ENCODE data around the gene SCRN2. TPM values are rescaled to one million over a fixed set of nuclear protein-coding genes. Genes with fewer than 3 reads are reported as not detected.

SCRN2 gene
- total and polyA plus RNA-seq, 2 of the 13 experiments (the other 11 are each of a cell fraction or from before 2014, with no cell fraction given) = 21.7 to 29.5 TPM

- TF ChIP-seq KAT8 (CRISPR knock-in tag; IDR thresholded peaks at IDR 0.05) (peak; percentile 78), ZEB1 (IDR thresholded peaks at IDR 0.05; ENCODE audit: insufficient replicate concordance, low read depth) (peak; percentile 64), ZNF800 (CRISPR knock-in tag; IDR thresholded peaks at IDR 0.05) (peak; percentile 76; the same call in 1 of the 2 replicates), ZNF407 (CRISPR knock-in tag; IDR thresholded peaks at IDR 0.05; ENCODE audit: not compliant biosample characterization) (peak; percentile 90), IKZF4 (CRISPR knock-in tag; IDR thresholded peaks at IDR 0.05; ENCODE audit: borderline replicate concordance, low read depth, not compliant biosample characterization) (peak; percentile 60), PRMT3 (CRISPR knock-in tag; IDR thresholded peaks at IDR 0.05; ENCODE audit: borderline replicate concordance, low read depth) (peak; percentile 61; the same call in 1 of the 2 replicates), ZNF775 (CRISPR knock-in tag; IDR thresholded peaks at IDR 0.05; ENCODE audit: borderline replicate concordance) (0 out of 2 replicates have a peak, but pooled peaks have one; percentile 37), ELF4 (CRISPR knock-in tag; IDR thresholded peaks at IDR 0.05; ENCODE audit: borderline replicate concordance) (peak; percentile 67; the same call in 1 of the 2 replicates), ZC3H4 (CRISPR knock-in tag; IDR thresholded peaks at IDR 0.05; ENCODE audit: borderline replicate concordance) (no peak), NONO (IDR thresholded peaks at IDR 0.05) (no peak), NONO (CRISPR knock-in tag; conservative IDR thresholded peaks at IDR 0.05) (peak; percentile 84), ZNF710 (CRISPR knock-in tag; IDR thresholded peaks at IDR 0.05; ENCODE audit: borderline replicate concordance) (peak; percentile 91; the same call in 1 of the 2 replicates), ZNF30 (CRISPR knock-in tag; IDR thresholded peaks at IDR 0.05) (peak; percentile 91; the same call in 1 of the 2 replicates)
Observed at GRCh38 chr17:47840742-47841487, at the start of gene SCRN2 (continued).

Measured in HepG2 (cell line).